Vagina (tissue), 2 donors: Measurements from ENCODE around the gene RPL36.

Experiments used
- POLR2A ChIP-seq, 2 donors: fragments of 450-650 bp; IDR thresholded peaks; one replicate each; pipeline ENCODE4 v1.6.1; 2017; ENCODE audit warnings: antibody characterized with exemption in 2 of 2, mild to moderate bottlenecking in 2 of 2, moderate library complexity in 2 of 2
- POLR2AphosphoS5 ChIP-seq, 2 donors: sonication (generic); formaldehyde crosslinking; IDR thresholded peaks; one replicate each; pipeline ENCODE4 v1.9.0; 2017; ENCODE audit warnings: antibody characterized with exemption in 2 of 2, mild to moderate bottlenecking in 2 of 2, low read depth in 1 of 2; ENCODE audit not compliant: insufficient read depth in 1 of 2
- TF ChIP-seq, protein P1 (sequence below), 3 experiments: fragments of 450-650 bp in 2 of 3; fragments of 200-600 bp in 1 of 3; sonication (generic) in 1 of 3; IDR thresholded peaks; one replicate each; pipeline ENCODE4 v1.5.1; 2017 to 2019; ENCODE audit warnings: antibody characterized with exemption in 3 of 3, mild to moderate bottlenecking in 2 of 3, moderate library complexity in 2 of 3

DNA sequence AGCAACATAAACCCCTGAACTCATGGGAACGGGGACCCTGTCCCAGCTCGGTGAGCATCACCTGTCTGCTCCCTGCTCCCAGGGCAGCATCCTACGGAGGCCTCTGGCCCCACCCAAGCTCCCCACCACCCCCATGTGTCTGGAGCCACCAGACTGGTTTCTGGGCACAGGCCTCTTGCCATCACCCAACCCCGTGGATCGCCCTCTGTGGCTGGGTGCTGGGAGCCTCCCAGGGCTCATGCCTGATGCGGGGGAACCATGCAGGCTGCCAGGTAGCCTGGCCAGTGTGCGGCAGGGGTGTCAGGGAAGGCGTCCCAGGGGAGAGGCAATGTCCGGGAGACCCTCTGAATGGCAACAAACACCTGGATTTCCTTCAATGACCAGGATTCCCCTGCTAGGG, 12.5 kb upstream of the RPL36 start:
- TF ChIP-seq, protein P1, sequence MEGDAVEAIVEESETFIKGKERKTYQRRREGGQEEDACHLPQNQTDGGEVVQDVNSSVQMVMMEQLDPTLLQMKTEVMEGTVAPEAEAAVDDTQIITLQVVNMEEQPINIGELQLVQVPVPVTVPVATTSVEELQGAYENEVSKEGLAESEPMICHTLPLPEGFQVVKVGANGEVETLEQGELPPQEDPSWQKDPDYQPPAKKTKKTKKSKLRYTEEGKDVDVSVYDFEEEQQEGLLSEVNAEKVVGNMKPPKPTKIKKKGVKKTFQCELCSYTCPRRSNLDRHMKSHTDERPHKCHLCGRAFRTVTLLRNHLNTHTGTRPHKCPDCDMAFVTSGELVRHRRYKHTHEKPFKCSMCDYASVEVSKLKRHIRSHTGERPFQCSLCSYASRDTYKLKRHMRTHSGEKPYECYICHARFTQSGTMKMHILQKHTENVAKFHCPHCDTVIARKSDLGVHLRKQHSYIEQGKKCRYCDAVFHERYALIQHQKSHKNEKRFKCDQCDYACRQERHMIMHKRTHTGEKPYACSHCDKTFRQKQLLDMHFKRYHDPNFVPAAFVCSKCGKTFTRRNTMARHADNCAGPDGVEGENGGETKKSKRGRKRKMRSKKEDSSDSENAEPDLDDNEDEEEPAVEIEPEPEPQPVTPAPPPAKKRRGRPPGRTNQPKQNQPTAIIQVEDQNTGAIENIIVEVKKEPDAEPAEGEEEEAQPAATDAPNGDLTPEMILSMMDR (IDR thresholded peaks at IDR 0.05), result no peak
- TF ChIP-seq POLR2A (IDR thresholded peaks at IDR 0.05) (no peak), POLR2AphosphoS5 (IDR thresholded peaks at IDR 0.05; ENCODE audit: insufficient read depth in 1 of 2, low read depth in 1 of 2) (no peak)
